ENCODE data around the gene C12orf57. TPM values are rescaled to one million over a fixed set of nuclear protein-coding genes. Genes with fewer than 3 reads are reported as not detected.
A peak's percentile ranks its signal among the peaks of the same experiment; 100 is the strongest.

C12orf57 gene
- total and polyA plus RNA-seq, 2 of the 8 experiments (the other 6 are each of a cell fraction or from before 2014, with no cell fraction given), result 174 to 993 TPM

DNA sequence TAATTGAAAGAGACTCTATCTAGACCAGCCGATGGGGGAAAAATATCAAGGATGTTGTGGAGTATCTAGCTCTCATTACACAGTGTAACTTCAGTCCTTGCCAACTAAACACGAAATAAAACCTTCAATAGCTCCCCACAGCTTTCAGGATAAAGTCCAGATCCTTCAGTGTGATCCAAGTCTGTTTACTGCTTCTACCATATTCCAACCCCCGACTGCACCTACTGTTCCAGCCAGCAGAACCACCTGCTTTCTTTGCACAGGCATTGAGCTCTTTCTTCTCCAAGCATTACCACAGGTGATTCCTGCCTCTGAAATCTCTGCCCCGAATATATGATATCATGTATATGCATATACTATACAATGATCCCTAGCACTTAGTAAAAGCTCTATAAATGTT lies 41.4 kb upstream of the C12orf57 start:
- Histone ChIP-seq H3K4ac (replicated peaks; ENCODE audit: insufficient read length, low read depth, low read length) (no peak overlapping the region), H4K8ac (ENCODE audit: extremely low read depth, insufficient read depth, low read length) (no peak overlapping the region), H3K14ac (ENCODE audit: insufficient read length) (no peak overlapping the region), H4K20me1 (replicated peaks in 1 of 2; ENCODE audit: control insufficient read depth in 1 of 2, insufficient read depth in 2 of 2, low read length in 2 of 2) (no peaks in the 10 kb centered on the region), H2BK5ac (ENCODE audit: low read depth, low read length) (no peak overlapping the region), H2AFZ (ENCODE audit: low read length) (no peak overlapping the region), H3K23me2 (ENCODE audit: low read depth, low read length) (peaks cover 3% of the 10 kb centered on the region; the same call in 1 of the 2 replicates), H2BK120ac (replicated peaks; ENCODE audit: low read depth, low read length) (no peak overlapping the region), H3K79me1 (ENCODE audit: low read depth, low read length) (no peaks in the 10 kb centered on the region), H3K27ac (ENCODE audit: low read depth, low read length) (no peak overlapping the region), H3K18ac (ENCODE audit: extremely low read depth, low read length) (no peak overlapping the region), H3K9ac (replicated peaks in 1 of 4; ENCODE audit: extremely low read depth in 1 of 4, low read depth in 3 of 4, low read length in 3 of 4) (no peak overlapping the region), H3K23ac (ENCODE audit: insufficient read length) (no peak overlapping the region), H3K56ac (replicated peaks; ENCODE audit: insufficient read length, low read depth, low read length) (no peak overlapping the region), H2BK12ac (ENCODE audit: low read depth, low read length) (peak overlapping the region; percentile 78; the same call in 1 of the 2 replicates), H3K4me3 (ENCODE audit: extremely low read depth in 1 of 4, insufficient read depth in 2 of 4, low read depth in 3 of 4, low read length in 4 of 4) (no peak overlapping the region), H2BK20ac (ENCODE audit: low read length) (no peak overlapping the region), H3K36me3 (ENCODE audit: control insufficient read depth in 2 of 4, insufficient read depth in 4 of 4, low read length in 3 of 4) (no peaks in the 10 kb centered on the region), H3K4me2 (ENCODE audit: insufficient read depth in 1 of 2, low read depth in 2 of 2, low read length in 2 of 2) (no peak overlapping the region), H3K4me1 (replicated peaks in 1 of 4; ENCODE audit: control insufficient read depth in 3 of 4, insufficient read depth in 4 of 4, low read length in 3 of 4) (peaks cover 3 to 12% (median 11%) of the 10 kb centered on the region in 4 experiments; a peak in 5 of 7 replicates), H2BK15ac (ENCODE audit: low read length) (no peak overlapping the region), H2AK5ac (ENCODE audit: low read depth, low read length) (no peak overlapping the region; the same call in 1 of the 2 replicates), H4K5ac (ENCODE audit: insufficient read length, low read depth, low read length) (no peak overlapping the region), H3K79me2 (ENCODE audit: control insufficient read depth in 1 of 2, insufficient read depth in 2 of 2, low read length in 2 of 2) (no peaks in the 10 kb centered on the region), H3K27me3 (replicated peaks in 1 of 4; ENCODE audit: control insufficient read depth in 3 of 4, extremely low read depth in 1 of 4, insufficient read depth in 3 of 4, low read length in 3 of 4) (peaks cover 0 to 4% (median 0%) of the 10 kb centered on the region in 4 experiments; a peak in 4 of 7 replicates), H4K91ac (replicated peaks; ENCODE audit: insufficient read length, low read length) (no peak overlapping the region), H3K9me3 (ENCODE audit: insufficient read depth in 2 of 2, low read depth in 1 of 2, low read length in 1 of 2) (no peaks in the 10 kb centered on the region)
- no peak for FAIRE-seq
- CTCF ChIA-PET (ENCODE audit: partially characterized antibody), result interaction anchor here (0.9 to 13.0 kb wide), 8 partner anchors 10 to 206 kb away, joined by 3 to 74 read pairs (median 4); partner anchors contain the start of genes ENO2 and SPSB2
- POLR2A ChIA-PET (ENCODE audit: partially characterized antibody), result interaction anchor here (3.4 to 39.6 kb wide), 4 partner anchors 10 to 40 kb away, joined by 22 to 1027 read pairs (median 246); partner anchors contain the start of genes ATN1, C12orf57, PTPN6 and RNU7-1
- 84% methylated on average over 4 of the region's 4 CpGs; no CpG with 5 or more reads in 1 of the 2 experiments for WGBS, 2 experiments (ENCODE audit: extremely low coverage in 1 of 2, insufficient coverage in 1 of 2, insufficient read length in 1 of 2, insufficient replicate concordance in 2 of 2, low coverage in 1 of 2, low lambda C conversion rate in 2 of 2, missing lambda C conversion rate in 1 of 2)
- no peak for DNase-seq (ENCODE audit: low read depth in 1 of 2, low spot score in 2 of 2)
- TF ChIP-seq SIX5 (IDR thresholded peaks at IDR 0.05; ENCODE audit: low read depth, low read length) (no peak), ASH2L (IDR thresholded peaks at IDR 0.05; ENCODE audit: low read length) (no peak), SUZ12 (IDR thresholded peaks at IDR 0.05; ENCODE audit: low read length) (no peak), JUND (IDR thresholded peaks at IDR 0.05; ENCODE audit: low read length) (no peak), KDM5A (IDR thresholded peaks at IDR 0.05; ENCODE audit: low read length) (no peak)
- TF ChIP-seq, protein P1, sequence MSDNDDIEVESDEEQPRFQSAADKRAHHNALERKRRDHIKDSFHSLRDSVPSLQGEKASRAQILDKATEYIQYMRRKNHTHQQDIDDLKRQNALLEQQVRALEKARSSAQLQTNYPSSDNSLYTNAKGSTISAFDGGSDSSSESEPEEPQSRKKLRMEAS (IDR thresholded peaks at IDR 0.05), result no peak

Measured in H1 (cell line).